Kidney tubule cell (primary cell): ENCODE results near the gene MUC20.
"Not testable (repeated sequence)": the region's sequence is repeated elsewhere in the genome, so short reads cannot be mapped to it uniquely, and the experiment has no call there.

ENCODE experiments used
- DNase-seq: peaks from one replicate; pipeline ENCODE4 v3.0.0-alpha.2; 2018; ENCODE audit warnings: low spot score

MUC20 gene

DNA sequence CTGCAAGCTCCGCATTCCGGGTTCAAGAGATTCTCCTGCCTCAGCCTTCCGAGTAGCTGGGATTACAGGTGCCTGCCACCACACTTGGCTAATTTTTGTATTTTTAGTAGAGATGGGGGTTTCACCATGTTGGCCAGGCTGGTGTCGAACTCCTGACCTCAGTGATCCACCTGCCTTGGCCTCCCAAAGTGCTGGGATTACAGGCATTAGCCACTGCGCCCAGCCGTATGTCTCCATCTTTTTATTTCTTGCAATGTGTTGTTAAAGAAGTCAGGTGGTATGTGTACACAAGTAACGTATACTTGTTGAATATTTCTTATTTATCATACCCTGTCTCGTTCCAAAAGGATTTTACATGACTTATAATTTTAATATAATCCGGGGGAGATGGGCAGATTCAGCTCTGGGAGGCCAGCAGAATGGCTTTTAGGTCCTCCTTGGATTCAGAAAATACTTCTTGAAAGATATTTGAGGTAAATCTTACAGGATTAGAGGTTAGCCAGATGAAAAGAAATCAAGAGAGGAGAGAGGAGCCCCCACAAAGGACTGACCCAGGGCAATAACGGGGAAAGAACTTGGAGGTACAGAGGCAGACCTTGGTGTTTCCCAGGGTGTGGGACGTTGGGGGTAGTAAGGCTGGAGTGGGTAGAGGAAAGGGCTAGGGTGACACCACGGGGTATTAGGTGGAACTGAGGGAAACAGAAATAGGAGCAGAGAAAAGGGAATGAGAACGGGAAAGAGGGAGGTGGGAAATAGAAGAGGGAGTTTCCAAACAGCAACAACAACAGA is 27.2 kb upstream of the MUC20 start:
- DNase-seq, result no peak

DNA sequence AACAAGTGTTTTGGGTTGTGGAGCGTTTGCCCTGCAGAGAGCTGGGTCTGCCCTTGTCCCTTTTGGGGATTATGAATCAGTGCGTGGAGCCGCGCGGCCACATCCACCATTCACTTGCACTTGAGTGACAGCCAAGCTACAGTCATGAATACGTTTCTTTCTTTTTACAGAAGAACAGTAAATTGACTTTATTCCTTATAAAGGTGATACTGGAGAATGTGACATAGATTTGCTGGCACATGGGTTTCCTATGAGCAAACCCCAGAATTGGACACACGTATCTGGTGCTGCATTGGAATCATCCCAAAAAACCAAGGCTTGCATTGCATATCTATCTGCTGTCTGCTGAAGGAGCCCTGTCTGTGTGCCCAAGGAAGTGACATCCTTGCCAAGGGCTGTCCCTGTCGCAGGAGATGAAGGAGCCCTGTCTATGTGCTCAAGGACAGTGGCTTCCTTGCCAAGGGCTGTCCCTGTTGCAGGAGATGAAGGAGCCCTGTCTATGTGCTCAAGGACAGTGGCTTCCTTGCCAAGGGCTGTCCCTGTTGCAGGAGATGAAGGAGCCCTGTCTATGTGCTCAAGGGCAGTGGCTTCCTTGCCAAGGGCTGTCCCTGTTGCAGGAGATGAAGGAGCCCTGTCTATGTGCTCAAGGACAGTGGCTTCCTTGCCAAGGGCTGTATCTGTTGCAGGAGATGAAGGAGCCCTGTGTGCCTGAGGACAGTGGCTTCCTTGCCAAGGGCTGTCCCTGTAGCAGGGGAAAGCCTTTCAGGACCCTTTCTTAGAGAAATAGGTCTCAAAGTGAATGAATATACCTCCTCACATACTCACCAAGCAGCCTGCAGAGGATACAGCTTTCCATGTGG is 26.3 kb upstream of the MUC20 start:
- not testable (repeated sequence) for DNase-seq

DNA sequence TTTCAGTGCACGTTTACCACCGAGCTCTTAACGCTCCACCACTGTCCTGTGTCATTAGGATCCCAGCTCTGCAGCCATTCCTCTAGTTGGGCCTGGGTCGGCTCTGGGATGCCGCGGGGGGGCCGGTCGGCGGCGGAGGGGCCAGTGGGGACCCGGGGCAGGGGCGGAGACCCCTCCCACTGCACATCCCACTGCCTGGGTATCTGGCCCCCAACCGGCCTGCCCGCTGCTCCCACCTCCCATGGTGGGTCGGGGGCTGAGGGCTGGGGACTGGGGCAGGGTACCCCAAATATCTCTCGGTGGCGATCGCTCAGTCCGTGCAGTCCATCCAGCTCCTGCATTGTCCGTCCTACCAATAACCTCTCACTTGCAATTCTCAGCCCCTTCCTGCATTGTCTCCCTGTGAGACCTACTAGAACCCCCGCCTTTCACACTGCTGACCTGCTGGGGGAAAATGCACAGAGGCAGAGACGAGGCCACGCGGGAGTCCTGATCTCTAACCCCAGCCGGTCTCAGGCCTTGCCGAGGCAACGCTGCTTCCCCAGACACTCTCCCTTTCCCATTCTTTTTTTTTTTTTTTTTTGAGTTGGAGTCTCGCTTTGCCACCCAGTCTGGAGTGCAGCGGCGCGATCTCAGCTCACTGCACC is 24.0 kb upstream of the MUC20 start:
- DNase-seq, result no peak

DNA sequence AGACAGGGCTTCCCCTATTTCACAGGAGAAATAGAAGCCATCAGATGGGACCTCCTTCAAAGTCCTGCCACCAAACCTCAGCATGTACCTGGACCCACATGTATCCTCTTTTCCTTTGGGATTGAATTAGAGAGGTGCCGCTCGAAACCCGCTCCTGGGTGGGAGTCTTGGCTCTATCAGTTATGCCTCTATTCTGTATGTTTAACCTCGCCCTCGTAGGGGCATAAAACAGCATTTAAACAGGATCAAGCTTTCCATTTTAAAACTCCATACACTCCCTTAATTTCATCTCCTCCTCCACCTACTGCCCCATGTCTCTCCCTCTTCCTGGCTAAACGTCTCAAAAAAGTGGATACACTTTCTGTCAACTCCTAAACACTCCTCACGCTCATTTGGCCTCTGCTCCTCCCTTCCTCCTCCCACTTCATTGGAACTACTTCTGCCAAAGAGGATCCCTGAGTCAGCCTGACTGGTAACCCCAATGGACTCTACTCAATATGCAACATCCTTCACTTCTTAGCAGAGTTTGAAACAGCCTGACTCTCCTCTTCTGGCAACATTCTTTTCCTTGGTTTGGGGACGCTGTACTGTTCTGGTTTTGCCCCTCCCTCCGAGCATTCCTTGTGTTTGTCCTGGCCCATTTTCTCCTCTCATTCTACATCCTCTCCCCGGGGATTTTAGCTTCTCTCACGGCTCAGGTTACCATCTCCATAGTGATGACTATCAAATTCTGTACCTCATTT is 23.0 kb upstream of the MUC20 start:
- peak; percentile 55 for DNase-seq

DNA sequence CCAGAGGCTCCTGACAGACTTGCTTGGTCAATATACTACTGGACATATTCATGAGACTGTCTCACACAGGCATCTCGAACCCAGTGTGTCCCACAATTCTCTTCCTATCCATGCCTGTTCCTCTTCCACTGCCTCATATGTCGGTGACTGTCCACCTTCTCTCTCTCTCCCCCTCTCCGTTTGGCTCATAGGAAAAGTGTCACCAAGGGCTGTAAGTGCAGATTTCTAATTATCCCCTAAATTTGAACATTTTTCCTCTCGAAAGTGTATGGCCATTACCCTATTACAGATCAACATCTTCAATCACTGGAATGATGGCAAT is 22.5 kb upstream of the MUC20 start:
- DNase-seq, result no peak

DNA sequence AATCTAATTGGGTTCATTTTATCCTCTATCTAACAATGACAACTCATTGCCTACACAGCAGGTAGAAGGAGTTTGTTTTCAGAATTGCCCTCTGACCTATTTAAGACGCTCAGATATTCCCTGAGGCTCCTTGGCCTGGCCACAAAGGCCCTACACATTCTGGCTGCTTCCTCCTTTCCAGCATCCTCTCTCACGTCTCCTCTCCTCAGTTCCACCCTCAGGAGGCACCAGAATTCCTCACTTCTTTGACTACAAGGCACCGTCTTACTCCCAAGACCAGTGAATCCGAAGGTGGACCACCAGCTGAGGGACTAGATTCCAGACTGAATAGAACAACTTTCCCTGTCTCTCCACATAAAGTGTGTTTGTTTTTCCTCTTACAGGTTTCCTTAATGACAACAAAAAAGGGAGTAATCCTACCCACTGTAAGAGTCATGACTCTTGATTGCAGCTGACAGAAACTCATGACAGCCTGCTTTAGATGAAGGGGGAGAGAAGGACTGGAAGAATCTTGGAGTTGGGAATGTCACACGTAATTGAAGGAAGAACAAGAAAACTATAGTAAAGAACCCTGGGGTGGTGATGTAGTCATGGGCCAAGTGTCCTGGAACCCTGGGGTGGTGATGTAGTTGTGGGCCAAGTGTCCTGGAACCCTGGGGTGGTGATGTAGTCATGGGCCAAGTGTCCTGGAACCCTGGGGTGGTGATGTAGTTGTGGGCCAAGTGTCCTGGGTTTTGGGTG is 22.0 kb upstream of the MUC20 start:
- DNase-seq, result peak; percentile 25

DNA sequence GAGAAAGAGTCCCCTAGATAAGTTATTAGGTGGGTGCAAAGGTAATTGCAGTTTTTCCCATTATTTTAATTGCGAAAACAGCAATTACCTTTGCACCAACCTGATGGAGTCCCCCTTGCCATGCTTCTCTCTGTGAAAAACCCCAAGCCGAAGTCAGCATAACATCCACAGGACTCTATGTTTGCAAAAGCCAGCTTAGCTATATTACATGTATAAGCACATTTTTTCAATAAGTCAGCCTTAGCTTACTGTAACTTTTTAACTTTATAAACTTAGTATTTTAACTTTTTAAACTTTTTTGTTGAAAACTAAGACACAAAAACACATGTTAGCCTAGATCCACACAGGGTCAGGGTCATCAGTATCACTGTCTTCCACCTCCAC is 21.4 kb upstream of the MUC20 start:
- DNase-seq, result no peak

DNA sequence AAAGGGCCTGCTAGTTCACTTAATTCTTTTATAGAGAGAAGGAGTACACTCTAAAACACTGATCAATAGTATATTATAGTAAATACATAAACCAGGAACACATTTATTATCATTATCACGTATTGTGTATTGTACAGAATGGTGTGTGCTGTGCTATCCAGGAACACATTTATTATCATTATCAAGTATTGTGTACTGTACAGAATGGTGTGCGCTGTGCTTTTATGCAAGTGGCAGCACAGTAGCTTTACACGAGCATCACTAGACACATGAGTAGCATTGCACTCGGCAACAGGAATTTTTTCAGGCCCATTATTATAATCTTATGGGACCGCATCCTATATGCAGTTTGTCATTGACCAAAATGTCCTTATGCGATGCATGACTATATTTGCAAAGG is 20.9 kb upstream of the MUC20 start:
- no peak for DNase-seq

DNA sequence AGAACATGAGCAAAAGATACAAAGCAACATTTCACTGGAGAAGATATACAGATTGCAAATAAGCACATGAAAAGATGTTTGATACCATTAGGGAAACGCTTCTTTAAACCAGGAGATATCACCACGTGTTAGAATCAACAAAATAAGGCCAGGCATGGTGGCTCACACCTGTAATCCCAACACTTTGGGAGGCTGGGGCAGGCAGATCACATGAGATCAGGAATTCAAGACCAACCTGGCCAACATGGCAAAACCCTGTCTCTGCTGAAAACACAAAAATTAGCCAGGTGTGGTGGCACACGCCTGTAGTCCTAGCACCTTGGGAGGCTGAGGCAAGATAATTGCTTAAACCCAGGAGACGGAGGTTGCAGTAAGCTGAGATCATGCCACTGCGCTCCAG is 20.5 kb upstream of the MUC20 start:
- no peak for DNase-seq

DNA sequence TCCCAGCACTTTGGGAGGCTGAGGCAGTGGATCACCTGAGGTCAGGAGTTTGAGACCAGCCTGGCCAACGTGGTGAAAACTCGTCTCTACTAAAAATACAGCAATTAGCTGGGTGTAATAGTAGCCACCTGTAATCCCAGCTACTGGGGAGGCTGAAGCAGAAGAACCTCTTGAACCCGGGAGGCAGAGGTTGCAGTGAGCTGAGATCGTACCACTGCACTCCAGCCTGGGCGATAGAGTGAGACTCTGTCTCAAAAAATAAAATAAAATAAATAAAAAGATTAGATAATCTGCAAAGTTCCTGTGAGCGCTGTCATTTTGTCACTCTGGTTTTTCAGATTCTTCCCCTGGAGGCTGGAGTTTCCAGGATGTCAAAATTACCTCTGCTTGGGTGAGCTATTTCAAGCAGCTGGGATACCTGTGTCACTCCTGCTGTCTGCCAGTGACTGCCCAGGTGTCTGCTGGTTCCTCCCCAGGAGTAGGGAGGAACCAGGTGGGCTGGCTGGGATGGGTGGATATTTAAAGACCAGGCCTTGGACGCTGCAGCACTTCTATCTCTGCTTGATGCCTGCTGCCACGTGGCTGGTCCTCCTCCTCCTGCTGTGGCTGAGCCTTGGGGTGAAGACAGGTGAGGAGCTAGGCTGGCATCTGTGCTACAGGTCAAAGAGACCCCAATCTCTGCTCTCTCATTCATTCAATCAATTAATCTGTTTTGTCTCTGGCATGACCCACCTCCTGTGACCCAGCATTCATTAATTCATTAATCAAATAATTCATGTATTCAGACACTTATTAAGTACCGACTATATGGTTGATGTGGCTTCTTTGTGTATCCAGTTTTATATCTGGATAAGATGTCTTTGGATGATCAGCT is 19.5 kb upstream of the MUC20 start:
- DNase-seq, result no peak

DNA sequence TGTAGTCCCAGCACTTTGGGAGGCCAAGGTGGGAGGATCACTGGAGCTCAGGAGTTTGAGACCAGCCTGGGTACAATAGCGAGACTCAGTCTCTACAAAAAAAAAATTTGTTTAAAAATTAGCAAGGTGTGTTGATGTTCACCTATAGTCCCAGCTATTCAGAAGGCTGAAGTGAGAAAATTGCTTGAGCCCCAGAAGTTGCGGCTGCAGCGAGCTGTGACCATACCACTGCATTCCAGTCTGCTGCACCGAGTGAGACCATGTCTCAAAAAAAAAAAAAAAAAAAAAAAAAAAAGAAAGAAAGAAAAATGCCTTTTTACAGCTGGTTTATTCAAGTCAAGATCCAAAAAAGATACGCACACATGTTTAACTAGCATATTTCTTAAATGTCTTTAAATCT is 17.0 kb upstream of the MUC20 start:
- DNase-seq, result no peak

DNA sequence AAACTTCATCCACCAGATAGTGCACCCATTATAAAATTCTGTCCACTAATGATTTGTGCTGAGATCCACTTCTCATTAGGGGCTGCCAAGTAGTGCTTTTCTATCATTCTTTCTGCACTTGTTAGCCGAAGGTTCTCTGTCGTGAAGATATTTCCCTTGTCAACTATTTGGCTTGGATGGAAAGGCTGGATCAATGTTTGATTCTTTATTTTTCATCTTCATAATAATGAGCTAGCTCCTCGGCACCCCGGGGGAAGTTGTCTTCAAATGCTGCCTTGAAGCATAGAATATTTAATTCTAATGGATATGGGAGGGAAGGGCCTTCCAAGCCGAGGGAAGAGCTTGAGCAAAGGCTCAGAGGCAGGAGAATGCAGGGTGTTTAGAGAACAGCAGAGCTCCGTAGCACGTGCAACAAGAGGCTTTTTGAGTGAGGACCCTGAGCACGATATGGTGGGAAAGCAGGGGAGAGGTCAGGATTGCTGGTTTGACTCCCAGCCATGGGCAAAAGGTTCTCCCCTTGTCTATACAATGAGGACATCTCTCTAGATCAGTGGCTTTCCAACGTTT is 16.3 kb upstream of the MUC20 start:
- no peak for DNase-seq

DNA sequence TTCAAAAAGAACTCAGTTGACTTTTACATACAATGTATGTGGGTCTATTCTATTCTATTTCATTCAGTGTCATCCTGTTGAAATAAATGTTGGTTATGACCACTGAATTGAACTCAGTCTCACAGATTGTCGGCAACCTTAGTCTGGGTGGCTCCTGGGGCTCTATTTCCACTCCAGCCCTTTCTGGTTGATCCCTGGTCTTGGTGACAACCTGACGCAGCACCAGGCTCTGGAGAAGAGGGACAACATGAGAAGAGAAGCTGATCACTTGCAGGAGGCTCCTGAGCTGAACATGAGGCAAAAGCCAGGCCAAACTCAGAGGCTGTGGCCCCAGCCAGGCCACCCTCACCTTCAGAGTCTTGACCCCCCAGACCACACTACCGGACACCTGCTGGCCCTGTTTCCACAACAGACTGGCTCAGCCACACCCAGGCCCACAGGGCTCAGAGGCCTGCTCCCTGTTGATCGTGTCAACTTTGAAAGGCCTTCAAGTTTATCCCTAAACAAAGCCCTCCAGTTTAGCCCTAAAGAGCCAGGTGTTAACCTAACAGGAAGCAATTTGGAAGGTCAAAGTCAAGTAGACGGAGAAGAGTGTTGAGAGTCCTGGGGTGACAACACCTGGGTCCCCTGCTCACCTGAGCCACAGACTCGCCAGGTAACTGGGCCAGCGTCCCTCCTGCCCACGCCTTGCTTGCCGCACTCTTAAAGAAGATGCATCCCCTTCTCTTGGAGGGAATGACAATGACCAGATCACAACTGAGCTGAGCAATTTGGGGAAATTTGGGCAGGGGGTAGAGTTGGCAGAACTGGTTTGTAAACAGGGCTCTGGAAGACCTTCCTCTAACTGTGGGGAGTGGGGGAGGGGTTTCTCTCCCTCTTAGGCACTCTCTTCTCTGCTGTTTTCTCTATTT is 15.4 kb upstream of the MUC20 start:
- no peak for DNase-seq

DNA sequence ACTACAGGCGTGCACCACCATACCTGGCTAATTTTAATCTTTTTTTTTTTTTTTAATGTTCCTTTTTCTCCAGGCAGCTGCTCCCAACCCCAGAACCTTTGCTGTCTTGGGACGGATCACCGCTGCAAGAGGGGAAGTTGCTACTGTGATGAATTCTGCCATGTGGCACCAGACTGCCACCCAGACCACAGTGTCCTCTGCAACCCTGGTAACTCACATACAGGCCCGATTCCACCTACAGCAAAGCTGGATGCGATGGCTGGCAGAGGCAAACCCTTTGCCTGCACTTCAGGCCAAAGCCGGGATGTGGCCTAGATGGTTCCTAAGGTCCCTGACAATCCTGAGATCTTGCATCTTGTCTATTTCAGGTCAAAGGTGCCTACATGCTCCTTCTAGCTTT is 12.7 kb upstream of the MUC20 start:
- no peak for DNase-seq

DNA sequence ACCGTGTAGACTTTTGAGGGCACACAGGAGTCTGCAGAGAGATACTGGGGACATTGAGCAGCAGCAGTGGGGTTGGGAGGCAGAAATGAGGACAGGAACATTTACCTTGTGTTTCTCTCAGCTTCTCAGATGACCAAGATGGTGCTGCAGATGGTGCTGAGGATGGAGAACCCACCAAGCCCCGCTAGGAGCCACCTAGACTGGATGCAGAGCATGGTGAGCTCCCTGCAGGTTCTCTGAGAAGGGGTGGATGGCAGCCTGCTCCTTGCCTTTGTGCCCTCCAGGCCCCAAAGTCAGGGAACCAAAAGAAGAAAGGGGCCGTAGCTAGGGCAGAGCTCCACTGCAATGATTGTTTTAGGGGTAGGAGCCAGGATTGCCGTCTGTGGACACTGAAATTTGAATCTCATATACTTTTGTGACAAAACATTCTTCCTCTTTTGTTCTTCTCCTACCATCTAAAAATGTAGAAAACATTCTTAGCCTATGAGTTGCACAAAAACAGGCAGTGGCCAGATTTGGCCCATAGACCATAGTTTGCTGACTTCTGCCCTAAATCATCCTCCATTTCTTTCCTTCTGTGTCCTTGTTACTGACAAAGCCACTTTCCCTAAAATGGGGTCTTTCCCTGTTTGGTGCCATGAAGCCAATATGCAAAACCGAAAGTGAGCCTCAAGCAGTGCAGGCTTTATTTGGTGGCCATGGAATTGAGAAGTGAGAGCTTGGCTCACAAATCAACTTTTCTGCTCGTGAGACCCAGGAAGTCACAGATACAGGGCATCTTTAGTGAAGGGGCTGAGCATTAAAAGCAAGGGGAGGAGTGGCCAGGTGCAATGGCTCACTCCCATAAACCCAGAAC is 11.9 kb upstream of the MUC20 start:
- DNase-seq, result no peak

DNA sequence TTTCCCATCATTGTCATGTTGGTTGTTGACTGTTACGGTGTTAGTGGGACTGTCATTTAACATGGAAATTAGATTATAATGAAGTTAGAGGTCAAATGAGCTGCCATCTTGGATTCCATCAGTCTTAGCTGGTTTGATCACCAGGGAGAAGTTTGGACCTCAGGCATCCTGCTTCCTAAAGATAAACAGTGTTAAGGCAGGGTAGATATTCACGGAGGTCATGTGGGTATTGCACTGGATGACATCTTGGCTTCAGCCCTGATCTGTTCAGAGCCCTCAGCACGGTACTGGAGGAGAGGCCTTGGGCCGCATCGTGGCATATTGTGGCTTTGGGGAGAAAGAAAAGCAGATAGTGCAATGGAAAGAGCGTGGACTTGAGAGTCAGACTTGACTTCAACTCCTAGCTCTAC is 11.1 kb upstream of the MUC20 start:
- DNase-seq, result no peak

DNA sequence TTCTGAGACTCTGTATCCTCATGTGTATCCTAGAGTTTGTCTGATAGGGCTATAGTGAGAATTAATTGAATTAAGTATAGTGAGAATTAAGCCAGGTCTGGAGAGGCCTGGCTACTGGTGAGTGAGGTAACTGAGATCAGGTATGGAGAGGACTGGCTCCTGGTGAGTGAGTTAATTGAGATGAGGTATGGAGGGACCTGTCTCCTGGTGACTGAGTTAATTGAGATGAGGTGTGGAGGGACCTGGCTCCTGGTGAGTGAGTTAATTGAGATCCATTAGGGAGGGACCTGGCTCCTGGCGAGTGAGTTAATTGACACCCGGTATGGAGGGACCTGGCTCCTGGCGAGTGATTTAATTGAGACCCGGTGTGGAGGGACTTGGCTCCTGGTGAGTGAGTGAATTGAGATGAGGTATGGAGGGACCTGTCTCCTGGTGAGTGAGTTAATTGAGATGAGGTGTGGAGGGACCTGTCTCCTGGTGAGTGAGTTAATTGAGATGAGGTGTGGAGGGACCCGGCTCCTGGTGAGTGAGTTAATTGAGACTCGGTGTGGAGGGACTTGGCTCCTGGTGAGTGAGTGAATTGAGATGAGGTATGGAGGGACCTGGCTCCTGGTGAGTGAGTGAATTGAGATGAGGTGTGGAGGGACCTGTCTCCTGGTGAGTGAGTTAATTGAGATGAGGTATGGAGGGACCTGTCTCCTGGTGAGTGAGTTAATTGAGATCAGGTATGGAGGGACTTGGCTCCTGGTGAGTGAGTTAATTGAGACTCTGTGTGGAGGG is 10.5 kb upstream of the MUC20 start:
- not testable (repeated sequence) for DNase-seq
